NCI-H748 (cell line): ENCODE data around the gene LYPD8.

Experiments
- DNase-seq: peaks from one replicate; lab custom pipeline; 2025; ENCODE audit not compliant: unreplicated experiment; lab: John Stamatoyannopoulos, UW

Gene LYPD8

DNA sequence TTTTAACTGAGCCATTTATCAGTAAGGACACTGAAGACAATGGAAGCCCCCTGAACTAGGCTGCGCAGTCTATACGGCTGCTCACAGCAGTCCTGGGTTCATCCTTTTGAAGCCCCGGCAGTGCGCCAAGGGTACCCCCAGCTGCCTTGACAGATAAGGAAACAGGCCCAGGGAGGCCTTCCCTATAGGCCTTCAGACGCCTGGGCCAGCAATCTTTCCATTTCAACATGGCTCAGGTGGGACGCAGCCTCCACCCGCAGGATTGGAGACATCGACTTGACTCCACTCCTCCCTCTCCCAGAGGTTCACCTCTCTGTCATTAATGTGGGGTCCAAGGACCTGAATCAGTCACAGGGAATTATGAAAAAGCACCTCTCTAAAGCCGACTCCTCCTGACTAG, 2.8 kb upstream of the LYPD8 start:
- DNase-seq = no peak

DNA sequence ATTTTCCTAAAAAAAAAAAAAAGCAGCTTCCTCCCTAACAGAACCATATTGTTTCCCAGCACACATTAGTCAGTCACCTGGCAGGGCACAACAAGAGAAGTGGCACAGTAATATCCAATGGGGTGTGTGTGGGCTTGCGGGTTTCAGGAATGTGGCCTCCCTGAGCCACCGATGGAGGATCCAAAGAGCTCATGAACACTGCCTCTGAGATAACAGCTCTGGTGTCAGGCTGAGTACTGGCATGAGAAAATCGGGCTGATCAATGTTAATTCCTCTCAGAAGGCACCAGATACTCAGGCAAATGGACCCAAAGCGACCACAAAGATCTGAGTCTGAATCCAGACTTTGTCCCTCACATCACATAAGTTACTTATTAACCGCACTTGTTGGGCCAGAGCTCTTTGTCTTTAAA, 2.2 kb upstream of the LYPD8 start:
- DNase-seq = no peak

DNA sequence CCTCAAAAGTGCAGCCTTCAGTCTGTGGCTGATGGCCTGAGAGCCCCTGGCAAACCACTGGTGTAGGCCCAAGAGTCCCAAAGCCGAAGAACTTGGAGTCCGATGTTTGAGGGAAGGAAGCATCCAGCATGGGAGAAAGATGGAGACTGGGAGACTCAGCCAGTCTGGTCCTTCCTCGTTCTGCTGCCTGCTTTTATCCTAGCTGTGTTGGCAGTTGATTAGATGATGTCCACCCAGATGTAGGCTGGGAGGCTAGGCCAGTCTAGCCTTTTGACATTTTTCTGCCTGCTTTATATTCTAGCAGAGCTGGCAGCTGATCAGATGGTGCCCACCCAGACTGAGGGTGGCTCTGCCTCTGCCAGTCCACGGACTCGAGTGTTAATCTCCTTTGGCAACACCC, 1.1 kb upstream of the LYPD8 start:
- DNase-seq = no peak

DNA sequence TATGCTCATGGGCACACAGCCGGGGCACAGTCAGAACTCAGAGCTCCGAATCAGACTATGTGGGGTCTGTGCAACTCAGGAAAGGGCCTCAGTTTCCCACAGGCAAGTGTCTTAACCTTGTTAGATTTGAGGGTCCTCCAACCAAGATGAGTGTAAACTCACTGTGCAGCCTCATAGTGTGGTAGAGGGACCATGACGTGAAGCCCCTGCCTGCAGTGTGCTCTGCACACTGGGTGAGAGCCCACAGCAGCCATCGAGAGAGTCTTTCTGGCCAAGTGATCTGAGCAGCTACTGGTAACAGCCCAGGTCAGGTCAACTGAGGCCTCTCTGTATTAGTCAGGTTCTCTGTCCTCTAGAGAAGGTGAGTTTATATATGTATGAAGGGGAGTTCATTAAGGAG, 592 bp upstream of the LYPD8 start:
- DNase-seq = no peak

DNA sequence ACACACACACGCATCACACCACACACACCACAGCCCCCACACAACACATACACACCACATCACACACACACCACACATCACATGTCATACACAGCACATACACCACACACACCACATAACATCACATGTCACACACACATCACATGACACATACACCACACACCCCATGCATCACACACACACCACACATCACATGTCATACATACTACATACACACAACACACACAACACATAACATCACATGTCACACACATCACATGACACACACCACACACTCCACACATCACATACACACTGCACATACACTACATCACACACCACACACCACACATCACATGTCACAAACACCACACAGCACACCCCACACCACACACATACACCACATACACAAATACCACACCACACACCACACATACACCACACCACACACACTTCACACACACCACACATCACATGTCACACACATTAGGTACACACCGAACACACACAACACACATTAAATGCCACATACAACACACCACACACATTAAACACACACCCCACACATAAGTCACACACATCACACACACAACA, 1.8 kb downstream of the LYPD8 start:
- no peak for DNase-seq

DNA sequence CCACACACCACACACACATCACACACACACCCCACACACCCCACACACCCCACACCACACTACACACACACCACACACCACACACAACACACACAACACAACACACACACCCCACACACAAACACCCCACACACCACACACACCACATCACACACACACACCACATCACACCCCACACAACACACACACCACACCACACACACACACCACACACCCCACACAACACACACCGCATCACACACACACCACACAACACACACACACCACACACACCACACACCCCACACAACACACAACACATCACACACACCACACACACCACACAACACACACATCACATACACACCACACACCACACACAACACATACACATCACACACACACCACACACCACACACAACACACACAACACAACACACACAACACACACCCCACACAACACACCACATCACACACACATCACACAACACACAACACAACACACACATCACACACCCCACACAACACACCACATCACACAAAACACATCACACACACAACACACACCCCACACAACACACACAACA, 2.4 kb downstream of the LYPD8 start:
- DNase-seq = no peak

DNA sequence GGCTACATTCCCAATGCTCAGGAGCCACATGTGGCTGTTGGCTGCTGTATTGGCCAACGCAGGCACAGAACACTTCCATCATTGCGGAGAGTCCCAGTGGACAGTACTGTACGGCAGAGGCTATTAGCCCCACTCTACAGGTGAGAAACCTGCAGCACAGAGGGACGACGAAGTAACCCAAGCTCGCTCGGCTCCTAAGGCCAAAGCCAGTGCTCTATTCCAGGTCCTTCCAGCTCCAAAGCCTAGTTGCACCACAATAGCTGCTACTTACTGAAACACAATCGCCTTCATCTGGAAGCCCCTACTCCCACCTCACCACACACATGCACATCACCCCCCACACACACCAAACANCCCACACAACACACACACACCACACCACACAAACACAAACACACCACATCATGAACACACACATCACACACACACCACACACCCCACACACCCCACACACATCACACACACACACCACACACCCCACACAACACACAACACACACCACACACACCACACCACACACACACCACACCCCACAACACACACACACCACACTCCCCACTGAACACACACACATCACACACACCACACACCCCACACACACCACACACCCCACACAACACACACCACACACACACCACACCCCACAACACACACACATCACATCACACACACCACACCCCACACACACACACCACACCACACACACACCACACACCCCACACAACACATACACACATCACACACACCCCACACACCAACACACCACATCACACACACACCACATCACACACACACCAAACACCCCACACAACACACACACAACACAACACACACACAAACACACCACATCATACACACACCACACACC, 3.2 kb downstream of the LYPD8 start:
- DNase-seq = peak; percentile 35

DNA sequence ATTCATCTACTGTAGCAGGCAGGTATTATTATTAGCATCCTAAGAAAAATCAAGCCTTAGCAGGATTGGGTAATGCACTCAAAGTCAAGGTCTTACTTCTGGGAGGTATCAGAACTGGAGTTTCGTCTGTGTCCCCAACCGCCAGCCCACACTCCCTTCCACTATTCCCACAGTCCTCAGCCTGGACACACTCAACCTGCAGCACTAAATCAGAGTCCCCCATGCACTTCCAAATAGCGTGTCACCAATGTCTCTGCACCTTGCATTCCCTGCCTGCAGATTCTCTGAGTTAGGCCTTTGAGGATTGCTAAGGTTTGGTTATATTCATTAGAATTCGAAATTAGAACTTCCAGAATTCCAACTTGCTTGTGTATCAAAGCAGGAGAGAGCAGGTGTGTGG, 3.9 kb downstream of the LYPD8 start:
- no peak for DNase-seq

DNA sequence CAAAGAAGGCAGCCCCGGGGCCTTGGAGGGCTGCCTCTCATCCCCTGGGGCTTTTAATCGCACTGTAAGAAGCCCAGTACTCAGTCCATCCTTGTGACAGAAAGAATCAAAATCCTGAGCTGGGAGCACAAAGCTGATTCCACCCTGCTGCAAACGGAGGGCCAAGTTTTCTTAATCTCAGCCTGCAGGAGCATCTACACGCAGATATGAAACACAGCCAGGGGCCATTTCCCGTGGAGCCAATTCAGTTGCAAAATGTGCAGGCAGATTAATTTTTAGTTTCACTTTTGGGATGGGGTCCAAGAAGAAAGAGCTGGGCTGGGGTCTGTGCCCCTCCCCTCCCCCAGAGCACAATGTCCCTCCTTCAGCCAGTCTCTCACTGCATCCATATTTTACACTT, 4.4 kb downstream of the LYPD8 start:
- DNase-seq = no peak

DNA sequence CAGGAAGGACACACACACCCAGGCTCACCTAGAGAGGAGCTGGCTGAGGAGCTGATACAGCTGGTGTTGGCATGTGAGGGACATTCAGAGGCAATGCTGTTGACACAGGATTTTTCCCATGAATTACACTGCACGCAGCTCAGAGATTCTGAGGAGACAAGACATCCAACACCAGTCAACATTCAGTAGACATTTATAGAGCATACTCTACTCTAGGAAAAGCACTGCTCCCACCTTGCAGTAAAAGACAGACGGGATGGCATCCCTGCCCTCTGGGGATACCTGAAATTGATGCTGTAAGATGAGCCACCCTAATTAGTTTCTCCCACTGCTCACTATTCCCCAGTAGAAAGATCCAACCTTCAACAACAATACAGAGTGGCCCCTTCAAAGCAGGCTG, 5.1 kb downstream of the LYPD8 start:
- no peak for DNase-seq

DNA sequence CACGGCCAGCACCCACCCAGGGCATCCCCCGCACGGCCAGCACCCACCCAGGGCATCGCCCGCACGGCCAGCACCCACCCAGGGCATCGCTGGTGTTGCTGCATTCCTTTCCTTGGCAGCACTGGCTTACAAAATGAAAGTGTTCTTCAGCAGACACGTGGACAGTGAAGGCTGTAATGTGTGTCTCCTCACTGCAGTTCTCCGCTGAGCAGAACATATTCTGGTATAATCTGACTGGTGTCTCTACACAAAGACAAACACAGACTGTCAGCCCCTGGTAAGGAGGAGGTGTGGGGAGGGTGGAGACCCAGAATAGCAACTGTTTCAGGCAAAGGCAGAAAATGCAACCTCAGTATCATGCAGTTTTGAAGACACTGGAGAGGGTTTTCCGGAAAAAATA, 7.3 kb downstream of the LYPD8 start:
- no peak for DNase-seq

DNA sequence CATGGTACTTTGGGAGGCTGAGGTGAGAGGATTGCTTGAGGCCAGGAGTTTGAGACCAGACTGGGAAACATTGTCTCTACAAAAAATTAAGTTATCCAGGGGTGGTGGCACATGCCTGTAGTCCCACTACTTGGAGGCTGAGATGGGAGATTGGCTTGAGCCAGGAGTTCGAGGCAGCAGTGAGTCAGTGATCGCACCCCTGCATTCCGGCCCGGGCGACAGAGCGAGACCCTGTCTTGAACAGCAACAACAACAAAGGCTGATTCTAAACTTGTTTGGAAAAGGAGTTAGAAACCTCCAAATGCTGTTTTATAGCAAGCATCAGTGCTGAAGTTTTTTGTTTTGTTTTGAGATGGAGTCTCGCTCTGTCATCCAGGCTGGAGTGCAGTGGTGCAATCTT, 14.7 kb downstream of the LYPD8 start:
- DNase-seq = no peak

DNA sequence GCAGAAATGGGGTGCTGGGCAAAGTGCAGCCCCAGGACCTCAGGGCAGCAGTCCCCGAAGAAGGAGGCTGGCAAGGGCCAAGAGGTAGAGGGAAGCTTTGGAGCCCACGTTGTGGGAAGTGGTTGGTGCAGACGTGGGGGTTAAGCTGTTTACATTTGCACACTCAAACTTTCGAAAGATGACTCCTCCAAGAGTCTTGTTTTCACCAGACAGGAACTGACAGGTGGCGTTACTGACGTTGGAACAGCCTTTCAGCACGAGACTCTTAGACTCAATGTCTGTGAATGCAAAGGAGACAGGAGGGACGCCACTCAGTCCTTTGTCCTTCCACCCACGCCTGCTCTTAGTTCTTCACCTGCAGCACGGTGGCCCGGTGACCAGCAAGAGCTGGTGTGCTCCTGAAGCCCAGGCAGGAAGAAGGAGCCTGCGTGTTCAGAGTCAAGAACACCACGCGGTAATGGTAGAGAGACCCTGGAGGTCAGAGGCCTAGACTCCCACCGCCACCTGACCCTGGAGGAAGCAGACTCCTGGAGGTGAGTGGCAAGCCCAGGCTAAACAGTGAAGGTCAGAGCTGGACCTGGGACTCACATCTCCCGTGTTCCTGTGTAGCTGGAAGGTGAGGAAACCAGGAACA, 15.9 kb downstream of the LYPD8 start:
- DNase-seq = no peak

DNA sequence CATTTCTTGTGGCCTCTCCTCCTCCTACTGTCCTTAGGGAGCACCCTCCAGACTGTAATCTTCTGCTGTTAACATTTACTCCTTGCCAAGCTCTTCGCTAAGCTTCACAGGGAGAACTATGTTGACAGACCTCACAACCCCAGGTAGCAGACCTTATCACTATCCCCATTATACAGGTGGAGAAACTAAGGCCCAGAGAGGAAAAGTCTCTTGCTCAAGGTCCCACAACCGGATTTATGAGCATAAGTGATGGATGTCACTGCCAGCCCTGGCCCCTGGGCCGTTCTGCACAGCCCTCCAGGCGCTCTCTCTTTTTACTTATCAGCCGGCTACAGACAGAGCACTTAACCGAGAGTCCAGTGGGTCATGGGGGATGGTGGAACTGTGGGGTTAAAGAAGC, 18.1 kb downstream of the LYPD8 start:
- no peak for DNase-seq

DNA sequence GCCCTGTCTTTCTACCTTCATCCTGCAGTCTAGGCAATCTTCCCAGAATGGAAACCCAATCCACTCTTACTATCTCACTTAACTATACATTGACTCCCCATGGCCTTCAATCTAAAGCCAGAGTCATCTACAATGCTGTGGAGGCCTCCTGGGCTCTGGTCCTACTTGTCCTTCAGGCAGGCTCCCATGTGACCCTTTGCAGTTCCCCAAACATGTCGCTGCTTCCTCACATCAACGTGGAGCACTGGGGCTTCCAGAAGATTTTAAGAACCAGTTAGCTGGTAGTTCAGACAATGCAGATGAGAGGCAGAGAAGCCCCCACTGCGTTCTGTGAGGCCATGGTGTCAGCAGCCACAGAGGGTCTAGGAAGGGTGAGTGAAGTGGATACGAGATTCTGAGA, 18.6 kb downstream of the LYPD8 start:
- no peak for DNase-seq

DNA sequence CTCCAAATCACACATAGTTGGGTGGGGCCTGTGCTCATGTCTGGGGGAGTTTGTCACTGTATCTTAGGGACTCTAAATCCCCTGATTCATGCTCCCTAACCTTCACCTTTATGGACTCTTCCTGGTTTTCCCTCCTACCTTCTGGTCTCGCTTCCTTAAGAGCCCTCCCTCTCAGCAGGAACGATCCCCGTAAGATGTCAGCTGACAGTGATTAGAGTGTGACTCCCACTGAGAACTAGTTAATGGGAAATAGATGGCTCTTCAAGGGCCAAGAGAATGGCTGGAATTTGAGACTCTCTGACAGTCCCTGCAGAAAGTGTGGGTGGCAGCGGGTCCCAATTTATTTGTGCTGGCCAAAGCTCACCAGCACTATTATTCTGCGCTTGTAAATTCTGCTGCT, 22.0 kb downstream of the LYPD8 start:
- DNase-seq = no peak

DNA sequence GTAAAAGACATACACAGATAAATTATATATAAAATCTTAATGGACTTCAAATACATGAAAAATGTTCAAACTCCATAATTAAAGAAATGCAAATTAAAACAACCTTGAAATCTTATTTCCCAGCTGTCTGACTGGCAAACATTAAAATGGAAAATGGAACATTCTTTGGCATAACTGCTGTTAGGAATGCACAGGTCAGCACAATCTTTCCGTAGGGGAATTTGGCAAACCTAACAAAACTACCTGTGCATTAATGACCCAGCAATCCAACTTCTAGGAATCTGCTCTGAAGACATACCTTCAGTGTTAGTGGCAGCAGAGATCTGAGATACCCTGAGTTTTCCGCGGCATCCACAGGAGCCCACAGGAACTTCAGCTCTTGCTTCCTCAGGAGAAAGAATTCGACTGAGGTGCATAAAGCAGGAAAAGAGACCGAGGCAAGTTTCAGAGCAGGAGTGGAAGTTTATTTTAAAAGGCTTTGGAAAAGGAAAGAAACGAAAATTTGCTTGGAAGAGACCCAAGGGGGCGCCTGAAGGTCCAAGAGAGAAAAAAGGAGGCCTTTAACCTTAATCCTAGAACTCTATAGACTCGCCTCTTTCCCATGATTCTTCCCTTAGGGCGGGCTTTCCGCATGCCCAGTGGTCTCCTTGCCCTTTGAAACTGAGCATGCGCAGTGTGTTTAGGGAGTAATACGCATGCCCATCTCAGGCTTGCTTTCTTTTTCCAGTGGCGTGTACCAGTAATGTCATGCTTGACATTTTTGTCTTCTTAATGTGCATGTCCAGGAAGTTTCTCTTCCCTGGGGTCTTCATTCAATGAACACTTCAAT, 24.8 kb downstream of the LYPD8 start:
- no peak for DNase-seq

DNA sequence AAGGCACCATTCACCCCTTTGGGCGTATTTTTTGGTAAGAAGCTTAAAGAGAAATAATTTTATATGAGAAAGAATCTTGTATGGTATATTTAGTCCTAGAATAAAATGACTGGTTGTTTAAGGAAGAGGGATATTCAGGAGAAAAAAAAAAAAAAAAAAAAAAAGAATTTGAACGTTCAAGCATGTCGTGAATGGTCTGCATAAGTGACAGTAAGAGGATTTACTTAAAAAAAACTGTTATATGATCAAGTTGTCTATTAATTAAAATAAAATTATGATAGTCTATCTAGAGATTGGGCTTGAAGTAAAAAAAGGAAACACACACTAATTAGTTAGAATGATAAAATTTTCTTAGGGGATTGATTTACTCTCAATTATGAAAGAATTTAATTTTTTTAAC, 41.3 kb downstream of the LYPD8 start:
- DNase-seq = no peak

DNA sequence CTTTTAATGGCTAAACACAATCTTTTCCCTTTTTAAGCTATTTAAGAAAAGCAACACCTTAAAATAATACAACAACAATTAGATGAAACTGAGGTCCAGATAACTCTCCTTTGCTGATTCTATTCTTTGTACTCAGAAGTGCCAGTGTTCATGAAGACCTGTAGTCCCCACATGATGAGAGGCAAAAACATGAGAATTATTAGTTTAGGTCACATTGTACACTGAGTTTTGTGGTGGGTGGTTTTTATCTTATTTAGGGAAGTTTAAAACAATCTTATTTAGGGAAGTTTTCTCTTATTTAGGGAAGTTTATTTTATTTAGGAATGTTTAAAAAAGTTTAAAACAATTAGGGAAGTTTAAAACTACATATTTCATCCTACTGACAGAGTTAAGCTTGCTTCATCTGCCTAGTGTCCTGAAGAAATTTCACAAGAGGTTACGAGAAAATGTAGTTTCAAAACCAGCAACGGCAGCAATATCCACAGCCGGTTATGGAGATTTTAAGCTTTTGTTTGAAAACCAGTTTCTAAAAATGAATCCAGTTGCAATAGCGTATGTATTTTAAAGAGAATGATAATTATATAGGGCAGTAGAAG, 45.2 kb downstream of the LYPD8 start:
- DNase-seq = no peak

DNA sequence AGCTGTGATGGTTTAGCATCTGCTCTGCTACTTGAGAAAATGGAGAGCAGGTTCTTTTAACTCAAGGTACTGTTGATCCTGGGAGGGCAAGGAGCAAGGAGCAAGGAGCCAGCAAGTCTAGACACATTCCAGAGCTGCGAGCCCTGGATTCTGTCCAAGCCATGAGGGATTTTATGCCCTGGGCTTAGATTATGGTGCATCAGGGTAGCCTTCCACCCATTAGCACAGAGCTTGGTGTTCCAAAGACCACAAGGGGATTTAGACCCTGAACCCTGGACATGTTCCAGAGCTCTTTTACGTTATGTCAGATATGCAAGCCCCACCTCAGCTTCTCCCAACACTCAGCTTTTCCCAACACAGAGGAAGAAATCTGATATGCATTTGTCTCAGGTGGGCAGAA, 51.0 kb downstream of the LYPD8 start:
- no peak for DNase-seq

DNA sequence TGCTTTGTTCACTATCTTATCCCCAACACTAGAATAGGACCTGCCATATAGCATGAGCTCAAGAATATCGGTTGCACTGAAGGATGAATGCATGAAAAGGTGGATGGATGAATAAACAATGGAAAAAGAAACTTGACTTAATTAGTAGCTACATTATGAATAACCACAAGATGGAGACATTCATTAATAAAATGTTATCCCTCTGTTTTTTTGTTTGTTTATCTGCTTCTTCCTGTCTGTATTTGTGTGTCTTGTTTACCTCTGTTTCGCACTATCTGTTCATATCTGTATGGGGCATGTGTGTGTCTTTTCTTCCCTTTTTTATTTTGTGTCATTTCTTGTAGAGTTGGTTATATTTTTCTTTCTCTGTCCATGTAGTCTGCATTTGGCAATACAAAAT, 51.9 kb downstream of the LYPD8 start:
- no peak for DNase-seq
